Esophagus muscularis mucosa (tissue), 3 donors: ENCODE measurements around the gene DNAJC3.

Source experiments
- EP300 ChIP-seq: sonication (generic); formaldehyde crosslinking; IDR thresholded peaks from one replicate; pipeline ENCODE4 v1.6.1; 2017; ENCODE audit warnings: antibody characterized with exemption
- POLR2A ChIP-seq: fragments of 450-650 bp; IDR thresholded peaks from one replicate; pipeline ENCODE4 v1.6.1; 2017; ENCODE audit warnings: antibody characterized with exemption, moderate library complexity, mild to moderate bottlenecking, low read depth
- POLR2AphosphoS5 ChIP-seq, 2 donors: sonication (generic); formaldehyde crosslinking; IDR thresholded peaks; one replicate each; pipeline ENCODE4 v1.6.1; 2017; ENCODE audit warnings: antibody characterized with exemption in 2 of 2

GRCh38 chr13:95749545-95749944 lies 72.6 kb downstream of the DNAJC3 start:
- TF ChIP-seq POLR2A = no peak
- no peak for TF ChIP-seq POLR2AphosphoS5 (IDR thresholded peaks at IDR 0.05)
- no peak for TF ChIP-seq EP300
